Bronchial epithelial cell (primary cell): ENCODE measurements around the gene SPATA46. TPM values are rescaled to one million over a fixed set of nuclear protein-coding genes. Genes with fewer than 3 reads are reported as not detected.
A peak's percentile ranks its signal among the peaks of the same experiment; 100 is the strongest.

Experiments
- DNase-seq: peaks from one replicate; pipeline ENCODE4 v3.0.0-alpha.2; 2010; ENCODE audit warnings: low read depth
- FAIRE-seq: peaks from 2 replicates; lab custom pipeline; 2011; peaks lifted over from hg19 to GRCh38; lab: Jason Lieb, UNC
- H3K27me3 ChIP-seq: 2 replicates; pipeline ENCODE4 v1.5.1; 2011; ENCODE audit warnings: low read length; ENCODE audit not compliant: control insufficient read depth, insufficient read depth
- H3K36me3 ChIP-seq: 2 replicates; pipeline ENCODE4 v1.5.1; 2011; ENCODE audit warnings: low read length; ENCODE audit not compliant: control insufficient read depth, insufficient read depth
- H3K4me3 ChIP-seq: 2 replicates; pipeline ENCODE4 v1.5.1; 2011; ENCODE audit warnings: mild to moderate bottlenecking, low read depth, low read length, control low read depth
- CTCF ChIP-seq: IDR thresholded peaks from 2 replicates; pipeline ENCODE4 v1.5.1; 2011; ENCODE audit warnings: mild to moderate bottlenecking, moderate library complexity, low read length, control low read depth, inconsistent platforms; ENCODE audit not compliant: insufficient read depth, severe bottlenecking
- total RNA-seq: library from RNA; depleted of rRNA; stranded (reverse); fragments of >200 nt; gene quantifications from 2 replicates; pipeline ENCODE4 v1.2.1, GENCODE V29; 2014

SPATA46 gene
- total RNA-seq, 1 donor from 2014 or later, result not detected

GRCh38 chr1:162381941-162382750 is 5.5 kb upstream of the SPATA46 start:
- no peaks in the 10 kb centered on the region for H3K36me3 ChIP-seq
- TF ChIP-seq CTCF, result no peak
- H3K27me3 ChIP-seq, result no peaks in the 10 kb centered on the region
- no peak overlapping the region for H3K4me3 ChIP-seq
- no peak for DNase-seq
- no peak for FAIRE-seq

- TF ChIP-seq CTCF, result no peak
- DNase-seq (peak; percentile 89), FAIRE-seq (peak; percentile 66)
Measured at GRCh38 chr1:162381383-162381782, 4.7 kb upstream of the SPATA46 start, which contains the start of gene C1orf226. Gene C1orf226 (plus strand): TSS chr1:162381728. CDS start chr1:162381902, 174 bp downstream.

GRCh38 chr1:162380061-162380846 is 3.6 kb upstream of the SPATA46 start:
- Histone ChIP-seq H3K4me3 (no peak overlapping the region), H3K27me3 (no peaks in the 10 kb centered on the region), H3K36me3 (no peaks in the 10 kb centered on the region)
- TF ChIP-seq CTCF, result no peak
- DNase-seq, result no peak
- no peak for FAIRE-seq

More at GRCh38 chr1:162381383-162381782, 4.7 kb upstream of the SPATA46 start, which contains the start of gene C1orf226:
- H3K27me3 ChIP-seq, result no peaks in the 10 kb centered on the region
- no peaks in the 10 kb centered on the region for H3K36me3 ChIP-seq
- no peak within 1 kb of the TSS for H3K4me3 ChIP-seq

GRCh38 chr1:162375463-162375862 is 1.2 kb downstream of the SPATA46 start:
- FAIRE-seq, result no peak
- no peak for TF ChIP-seq CTCF
- no peaks in the 10 kb centered on the region for H3K36me3 ChIP-seq
- DNase-seq, result no peak
- H3K4me3 ChIP-seq, result no peak overlapping the region
- no peaks in the 10 kb centered on the region for H3K27me3 ChIP-seq

- FAIRE-seq, result no peak
Measured at GRCh38 chr1:162374406-162374805, 2.2 kb downstream of the SPATA46 start.

More at GRCh38 chr1:162374406-162374805, 2.2 kb downstream of the SPATA46 start:
- no peak for TF ChIP-seq CTCF
- DNase-seq, result no peak
- no peak overlapping the region for H3K4me3 ChIP-seq
- H3K27me3 ChIP-seq, result no peaks in the 10 kb centered on the region
- H3K36me3 ChIP-seq, result no peaks in the 10 kb centered on the region
